DND-41 (cell line): ENCODE measurements around the gene PPME1.

ENCODE experiments used
- ATAC-seq: fragments of 200-7000 bp; cut with Tn5 transposase; 3 replicates; pipeline ENCODE4 v1.9.1; 2021; ENCODE audit warnings: low read depth; ENCODE audit not compliant: insufficient read depth
- DNase-seq: peaks from one replicate; pipeline ENCODE4 v3.0.0-alpha.2; 2020
- H2AFZ ChIP-seq: 2 replicates; pipeline ENCODE4 v1.6.0; 2012; ENCODE audit warnings: low read depth, low read length
- H3K27ac ChIP-seq: 2 replicates; pipeline ENCODE4 v1.5.1; 2012; ENCODE audit warnings: low read length, inconsistent platforms
- H3K27me3 ChIP-seq: fragments of 200-600 bp; sonication (generic); 2 replicates; pipeline ENCODE4 v1.6.0; 2012; ENCODE audit warnings: low read length, mild to moderate bottlenecking, inconsistent platforms; ENCODE audit not compliant: insufficient read depth, poor library complexity
- H3K36me3 ChIP-seq: 2 replicates; pipeline ENCODE4 v1.5.1; 2012; ENCODE audit warnings: low read length, inconsistent platforms; ENCODE audit not compliant: insufficient read depth
- H3K4me1 ChIP-seq: 2 replicates; pipeline ENCODE4 v1.5.1; 2012; ENCODE audit warnings: mild to moderate bottlenecking, low read length; ENCODE audit not compliant: insufficient read depth
- H3K4me2 ChIP-seq: 2 replicates; pipeline ENCODE4 v1.6.0; 2012; ENCODE audit warnings: mild to moderate bottlenecking, moderate library complexity, low read length, inconsistent platforms; ENCODE audit not compliant: insufficient read depth
- H3K4me3 ChIP-seq, 2 experiments: fragments of 200-600 bp in 1 of 2; shearing (Covaris generic) in 1 of 2; 2 replicates each; pipeline ENCODE4 v1.5.1; 2012 to 2016; ENCODE audit warnings: inconsistent platforms in 2 of 2, low read length in 2 of 2, mild to moderate bottlenecking in 2 of 2, low read depth in 1 of 2, moderate library complexity in 1 of 2
- H3K79me2 ChIP-seq: 2 replicates; pipeline ENCODE4 v1.6.0; 2012; ENCODE audit warnings: low read length, inconsistent platforms; ENCODE audit not compliant: insufficient read depth
- H3K9ac ChIP-seq: 2 replicates; pipeline ENCODE4 v1.6.0; 2012; ENCODE audit warnings: low read depth, mild to moderate bottlenecking, inconsistent platforms, low read length, moderate library complexity
- H3K9me3 ChIP-seq: 2 replicates; pipeline ENCODE4 v1.5.1; 2012; ENCODE audit warnings: low read length, moderate library complexity, mild to moderate bottlenecking, inconsistent platforms; ENCODE audit not compliant: insufficient read depth, severe bottlenecking
- H4K20me1 ChIP-seq: 2 replicates; pipeline ENCODE4 v1.6.0; 2012; ENCODE audit warnings: low read length; ENCODE audit not compliant: insufficient read depth
- EZH2 ChIP-seq: IDR thresholded peaks from 3 replicates; pipeline ENCODE4 v1.6.1; 2012; ENCODE audit warnings: borderline replicate concordance, low read depth, mild to moderate bottlenecking, moderate library complexity, low read length, inconsistent platforms; ENCODE audit not compliant: severe bottlenecking
- TF ChIP-seq, protein P1 (sequence below): IDR thresholded peaks from 2 replicates; pipeline ENCODE4 v1.5.1; 2012; ENCODE audit warnings: borderline replicate concordance, low read length, moderate library complexity, mild to moderate bottlenecking; ENCODE audit not compliant: poor library complexity, severe bottlenecking; ENCODE audit errors: extremely low read depth

PPME1 gene

DNA sequence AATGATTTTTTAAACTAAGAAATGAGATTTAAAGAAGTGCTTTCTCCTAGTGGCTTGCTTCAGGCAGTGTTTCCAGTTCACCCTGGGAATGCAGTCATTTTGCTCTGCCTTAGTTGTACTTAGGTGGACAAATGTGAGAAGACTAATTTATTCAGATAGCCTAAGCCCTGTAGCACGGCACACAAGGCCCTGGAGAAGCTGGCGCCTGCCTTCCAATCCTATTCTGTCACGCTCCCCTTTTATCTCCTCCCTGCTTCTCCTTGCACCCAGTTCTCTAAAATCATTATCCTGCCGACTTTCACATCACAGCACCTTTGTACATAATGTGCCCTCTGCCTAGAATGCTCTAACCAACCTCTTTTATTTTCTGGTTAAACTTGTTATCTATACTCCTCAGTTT, 64.0 kb downstream of the PPME1 start:
- Histone ChIP-seq H3K79me2 (no peaks in the 10 kb centered on the region), H3K9ac (no peak overlapping the region), H3K27me3 (no peaks in the 10 kb centered on the region), H3K4me2 (no peak overlapping the region), H2AFZ (no peak overlapping the region), H3K27ac (no peak overlapping the region), H4K20me1 (no peaks in the 10 kb centered on the region), H3K4me3 (no peak overlapping the region), H3K36me3 (peaks cover 67% of the 10 kb centered on the region), H3K9me3 (no peaks in the 10 kb centered on the region), H3K4me1 (peaks cover 10% of the 10 kb centered on the region)
- no peak for TF ChIP-seq EZH2
- TF ChIP-seq, protein P1, sequence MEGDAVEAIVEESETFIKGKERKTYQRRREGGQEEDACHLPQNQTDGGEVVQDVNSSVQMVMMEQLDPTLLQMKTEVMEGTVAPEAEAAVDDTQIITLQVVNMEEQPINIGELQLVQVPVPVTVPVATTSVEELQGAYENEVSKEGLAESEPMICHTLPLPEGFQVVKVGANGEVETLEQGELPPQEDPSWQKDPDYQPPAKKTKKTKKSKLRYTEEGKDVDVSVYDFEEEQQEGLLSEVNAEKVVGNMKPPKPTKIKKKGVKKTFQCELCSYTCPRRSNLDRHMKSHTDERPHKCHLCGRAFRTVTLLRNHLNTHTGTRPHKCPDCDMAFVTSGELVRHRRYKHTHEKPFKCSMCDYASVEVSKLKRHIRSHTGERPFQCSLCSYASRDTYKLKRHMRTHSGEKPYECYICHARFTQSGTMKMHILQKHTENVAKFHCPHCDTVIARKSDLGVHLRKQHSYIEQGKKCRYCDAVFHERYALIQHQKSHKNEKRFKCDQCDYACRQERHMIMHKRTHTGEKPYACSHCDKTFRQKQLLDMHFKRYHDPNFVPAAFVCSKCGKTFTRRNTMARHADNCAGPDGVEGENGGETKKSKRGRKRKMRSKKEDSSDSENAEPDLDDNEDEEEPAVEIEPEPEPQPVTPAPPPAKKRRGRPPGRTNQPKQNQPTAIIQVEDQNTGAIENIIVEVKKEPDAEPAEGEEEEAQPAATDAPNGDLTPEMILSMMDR: no peak
- DNase-seq (no peak), ATAC-seq (no peak)

DNA sequence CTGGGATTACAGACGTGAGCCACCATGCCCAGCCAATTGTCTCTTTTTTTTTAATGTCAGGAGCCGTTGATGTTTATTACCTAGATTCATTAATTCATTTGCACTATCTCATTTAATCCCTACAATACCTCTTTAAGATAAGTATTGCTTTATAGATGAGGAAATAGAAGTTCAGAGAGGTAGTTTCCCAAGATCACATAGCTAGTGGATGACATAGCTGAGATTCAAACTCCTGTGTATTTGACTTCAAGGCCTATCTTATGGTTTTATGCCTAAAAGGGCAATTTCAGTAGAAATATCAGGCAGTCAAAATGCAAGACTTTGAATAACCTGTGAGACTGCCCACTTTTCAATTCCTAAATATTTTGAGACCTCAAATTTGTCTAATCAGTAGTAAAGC, 66.5 kb downstream of the PPME1 start:
- peaks cover 70% of the 10 kb centered on the region; the same call in 1 of the 2 replicates for H3K36me3 ChIP-seq
- TF ChIP-seq, protein P1: no peak
- no peak for TF ChIP-seq EZH2

DNA sequence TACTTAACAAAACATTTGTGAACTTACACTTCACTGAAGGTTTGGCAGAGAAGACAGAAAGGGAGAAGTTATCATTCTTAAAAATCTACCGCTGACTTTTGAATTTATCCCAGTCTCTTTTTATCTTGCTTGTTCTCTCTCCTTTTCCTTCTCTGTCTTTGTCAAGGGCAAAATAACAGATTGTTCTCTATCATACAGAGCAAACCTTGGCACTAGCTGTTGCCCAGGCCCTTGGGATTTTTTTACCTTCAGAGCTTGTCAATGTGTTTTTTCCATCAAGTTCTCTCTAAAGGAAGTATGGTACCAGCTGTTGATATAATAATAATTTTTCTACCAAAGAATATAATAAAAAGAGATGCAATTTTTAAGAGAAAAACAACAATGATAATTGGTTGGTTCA, 67.2 kb downstream of the PPME1 start:
- Histone ChIP-seq H3K36me3 (peaks cover 73% of the 10 kb centered on the region; the same call in 1 of the 2 replicates), H3K9me3 (no peaks in the 10 kb centered on the region), H3K27me3 (no peaks in the 10 kb centered on the region), H3K4me2 (no peak overlapping the region), H3K79me2 (no peaks in the 10 kb centered on the region), H3K4me3 (no peak overlapping the region), H2AFZ (no peak overlapping the region), H3K4me1 (no peaks in the 10 kb centered on the region), H3K27ac (no peak overlapping the region), H3K9ac (no peak overlapping the region), H4K20me1 (no peaks in the 10 kb centered on the region)
- no peak for ATAC-seq
- no peak for DNase-seq
- TF ChIP-seq EZH2: no peak
- TF ChIP-seq, protein P1: no peak

More for the DNA sequence above, 66.5 kb downstream of the PPME1 start:
- Histone ChIP-seq H3K4me3 (no peak overlapping the region), H3K27ac (no peak overlapping the region), H3K9me3 (no peaks in the 10 kb centered on the region), H3K9ac (no peak overlapping the region), H3K79me2 (no peaks in the 10 kb centered on the region), H3K27me3 (no peaks in the 10 kb centered on the region), H3K4me2 (no peak overlapping the region), H2AFZ (no peak overlapping the region), H3K4me1 (peaks cover 2% of the 10 kb centered on the region), H4K20me1 (no peaks in the 10 kb centered on the region)
- ATAC-seq (no peak), DNase-seq (no peak)

DNA sequence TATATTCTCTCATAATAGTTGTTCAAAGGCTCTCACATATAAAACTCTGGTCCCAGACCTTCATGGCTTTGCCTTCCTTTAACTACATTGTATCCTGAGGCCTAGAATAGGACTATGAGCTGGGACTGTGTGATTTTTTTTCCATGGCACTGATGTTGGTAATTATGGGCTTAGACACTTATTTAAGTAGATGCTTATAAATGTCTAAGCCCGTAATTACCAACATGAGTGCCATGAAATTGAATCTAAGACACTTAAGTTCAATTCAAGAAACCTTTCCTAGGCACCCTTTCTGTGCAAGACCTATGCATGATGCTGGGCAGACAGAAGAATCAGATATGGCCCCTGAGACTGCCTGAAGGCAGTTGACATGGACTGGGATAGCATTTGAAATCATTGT, 77.4 kb downstream of the PPME1 start:
- no peaks in the 10 kb centered on the region for H3K4me1 ChIP-seq
- no peak overlapping the region for H3K27ac ChIP-seq
- no peak for DNase-seq
- no peak overlapping the region for H3K4me2 ChIP-seq
- no peak overlapping the region for H3K4me3 ChIP-seq
- no peaks in the 10 kb centered on the region for H4K20me1 ChIP-seq
- no peak overlapping the region for H3K9ac ChIP-seq
- H2AFZ ChIP-seq: no peak overlapping the region
- H3K27me3 ChIP-seq: no peaks in the 10 kb centered on the region
- TF ChIP-seq, protein P1: no peak
- TF ChIP-seq EZH2: no peak
- no peak for ATAC-seq
- H3K9me3 ChIP-seq: no peaks in the 10 kb centered on the region
- H3K36me3 ChIP-seq: peaks cover 73% of the 10 kb centered on the region
- no peaks in the 10 kb centered on the region for H3K79me2 ChIP-seq
